SU-DHL-6 (cell line): Measurements from ENCODE around the gene KHDC4.
"Not testable (repeated sequence)": the region's sequence is repeated elsewhere in the genome, so short reads cannot be mapped to it uniquely, and the experiment has no call there.

ENCODE experiments used
- H2AFZ ChIP-seq: fragments of 200-600 bp; sonication (generic); 2 replicates; pipeline ENCODE4 v1.6.1; 2014; ENCODE audit warnings: low read depth, mild to moderate bottlenecking, moderate library complexity, mixed read lengths, antibody characterized with exemption, low read length; ENCODE audit not compliant: severe bottlenecking
- H3F3A ChIP-seq: fragments of 200-600 bp; shearing (Covaris generic); 2 replicates; pipeline ENCODE4 v1.6.0; 2016; ENCODE audit warnings: antibody characterized with exemption, mild to moderate bottlenecking; ENCODE audit not compliant: insufficient read depth
- H3K27ac ChIP-seq: fragments of 200-600 bp; sonication (generic); 2 replicates; pipeline ENCODE4 v1.5.1; 2016; ENCODE audit warnings: low read depth, mild to moderate bottlenecking, low read length, moderate library complexity, mixed read lengths
- H3K27me3 ChIP-seq: fragments of 200-600 bp; sonication (generic), shearing (Covaris generic); 2 replicates; pipeline ENCODE4 v1.6.0; 2014; ENCODE audit warnings: mild to moderate bottlenecking, low read length
- H3K36me3 ChIP-seq: fragments of 200-600 bp; sonication (generic); 2 replicates; pipeline ENCODE4 v1.6.1; 2014; ENCODE audit warnings: mild to moderate bottlenecking, low read length, mixed read lengths
- H3K4me2 ChIP-seq: fragments of 300-600, 200-600 bp; shearing (Covaris generic), sonication (generic); 2 replicates; pipeline ENCODE4 v1.6.0; 2014; ENCODE audit warnings: low read length, low read depth, mild to moderate bottlenecking; ENCODE audit not compliant: poor library complexity, severe bottlenecking
- H3K4me3 ChIP-seq: fragments of 200-600 bp; sonication (generic); 2 replicates; pipeline ENCODE4 v1.5.1; 2014; ENCODE audit warnings: antibody characterized with exemption, low read length, mild to moderate bottlenecking, mixed read lengths; ENCODE audit not compliant: insufficient read depth, poor library complexity, severe bottlenecking
- H3K79me2 ChIP-seq: fragments of 200-600 bp; sonication (generic); 2 replicates; pipeline ENCODE4 v1.6.1; 2014; ENCODE audit warnings: mild to moderate bottlenecking, low read length, moderate library complexity; ENCODE audit not compliant: insufficient read depth
- H3K9ac ChIP-seq: fragments of 200-600 bp; sonication (generic); 2 replicates; pipeline ENCODE4 v1.7.0; 2014; ENCODE audit warnings: mild to moderate bottlenecking, low read length
- H3K9me2 ChIP-seq: fragments of 200-600 bp; sonication (generic); replicated peaks from 2 replicates; pipeline ENCODE4 v1.6.1; 2014; ENCODE audit warnings: low read length; ENCODE audit not compliant: insufficient read depth
- H3K9me3 ChIP-seq: fragments of 200-600 bp; sonication (generic); 2 replicates; pipeline ENCODE4 v1.6.1; 2014; ENCODE audit warnings: low read length, mixed read lengths; ENCODE audit not compliant: insufficient read depth
- H4K20me1 ChIP-seq: fragments of 200-600 bp; sonication (generic); 2 replicates; pipeline ENCODE4 v1.6.1; 2014; ENCODE audit warnings: low read depth, mild to moderate bottlenecking, antibody characterized with exemption, low read length, moderate library complexity, mixed read lengths
- CTCF ChIP-seq: fragments of 200-600 bp; sonication (generic); IDR thresholded peaks from one replicate; pipeline ENCODE4 v1.5.1; 2017; ENCODE audit warnings: antibody characterized with exemption, mild to moderate bottlenecking, low read length, moderate library complexity; ENCODE audit not compliant: insufficient read depth, poor library complexity, severe bottlenecking
- EZH2phosphoT487 ChIP-seq: fragments of 200-600 bp; sonication (generic), shearing (Covaris generic); conservative IDR thresholded peaks from 2 replicates; pipeline ENCODE4 v1.6.1; 2018; ENCODE audit warnings: mild to moderate bottlenecking, antibody characterized with exemption, low read length, moderate library complexity, mixed read lengths

The KHDC4 gene

GRCh38 chr1:155897746-155898145, 36.5 kb downstream of the KHDC4 start:
- no peaks in the 10 kb centered on the region for H3K9me2 ChIP-seq
- no peaks in the 10 kb centered on the region for H3K9me3 ChIP-seq
- H3K27me3 ChIP-seq, result no peaks in the 10 kb centered on the region
- H3K79me2 ChIP-seq, result no peaks in the 10 kb centered on the region
- TF ChIP-seq EZH2phosphoT487 (no peak), CTCF (no peak)
- H3K27ac ChIP-seq, result no peak overlapping the region
- H3K36me3 ChIP-seq, result peaks cover 23% of the 10 kb centered on the region
- H3F3A ChIP-seq, result 0 out of 2 replicates have a peak, but pooled peaks cover 5% of the 10 kb centered on the region
- no peaks in the 10 kb centered on the region for H4K20me1 ChIP-seq
- H3K4me3 ChIP-seq, result no peak overlapping the region
- H3K9ac ChIP-seq, result no peak overlapping the region
- H2AFZ ChIP-seq, result no peak overlapping the region
- no peak overlapping the region for H3K4me2 ChIP-seq

- not testable (repeated sequence) for H3K27ac ChIP-seq, H3F3A ChIP-seq, H3K27me3 ChIP-seq
These were observed 37.7 kb downstream of the KHDC4 start for GRCh38 chr1:155896476-155896875.

GRCh38 chr1:155895617-155896016, 38.6 kb downstream of the KHDC4 start:
- H2AFZ ChIP-seq, H3F3A ChIP-seq, H3K27ac ChIP-seq: not testable (repeated sequence)

More at GRCh38 chr1:155896476-155896875, 37.7 kb downstream of the KHDC4 start:
- H3K4me2 ChIP-seq, H4K20me1 ChIP-seq, H3K9me3 ChIP-seq, H3K4me3 ChIP-seq, H3K79me2 ChIP-seq, H3K9ac ChIP-seq, H3K9me2 ChIP-seq, H2AFZ ChIP-seq: not testable (repeated sequence)
- H3K36me3 ChIP-seq, result peaks cover 23% of the 10 kb centered on the region

GRCh38 chr1:155893389-155894142, 40.6 kb downstream of the KHDC4 start:
- Histone ChIP-seq H3K79me2 (no peaks in the 10 kb centered on the region), H2AFZ (no peak overlapping the region), H3K27me3 (no peaks in the 10 kb centered on the region), H3K4me3 (no peak overlapping the region), H3K27ac (no peak overlapping the region), H3K9ac (no peak overlapping the region), H3K9me3 (no peaks in the 10 kb centered on the region), H3K4me2 (no peak overlapping the region), H4K20me1 (no peaks in the 10 kb centered on the region), H3K36me3 (peaks cover 8% of the 10 kb centered on the region; the same call in 1 of the 2 replicates), H3K9me2 (no peaks in the 10 kb centered on the region), H3F3A (0 out of 2 replicates have a peak, but pooled peaks cover 5% of the 10 kb centered on the region)
- TF ChIP-seq CTCF (no peak), EZH2phosphoT487 (no peak)

More at GRCh38 chr1:155895617-155896016, 38.6 kb downstream of the KHDC4 start:
- peaks cover 20% of the 10 kb centered on the region for H3K36me3 ChIP-seq
- not testable (repeated sequence) for H3K9me3 ChIP-seq, H4K20me1 ChIP-seq, H3K9ac ChIP-seq, H3K4me3 ChIP-seq, H3K27me3 ChIP-seq, H3K79me2 ChIP-seq, H3K9me2 ChIP-seq, H3K4me2 ChIP-seq
